ENCODE results near the gene DNAJC13.

DNAJC13 gene

GRCh38 chr3:132405609-132406299 is 11.5 kb upstream of the DNAJC13 start:
- no peak for DNase-seq

- no peak for DNase-seq
Measured at GRCh38 chr3:132406587-132406986, 10.7 kb upstream of the DNAJC13 start.

DNA sequence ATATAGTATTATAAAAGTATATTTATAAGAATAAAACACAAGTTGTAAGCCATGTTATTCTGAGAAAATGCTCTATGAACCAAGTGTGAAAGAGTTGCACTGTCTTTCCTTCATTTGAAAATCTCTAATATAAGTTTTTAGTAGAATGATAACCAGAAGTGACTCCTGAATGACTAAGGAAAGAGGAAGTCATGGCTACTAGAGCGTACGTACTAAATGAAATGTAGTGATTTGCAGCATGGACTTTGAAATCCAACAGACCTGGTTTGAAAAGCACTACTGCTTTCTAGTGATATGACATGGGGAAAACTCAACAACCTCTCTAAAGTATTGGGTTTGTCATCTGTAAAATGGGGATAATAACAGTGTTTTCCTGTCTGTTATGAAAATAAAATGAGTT is 10.3 kb upstream of the DNAJC13 start:
- no peak for DNase-seq

GRCh38 chr3:132414841-132415240 is 2.5 kb upstream of the DNAJC13 start:
- DNase-seq = no peak

DNA sequence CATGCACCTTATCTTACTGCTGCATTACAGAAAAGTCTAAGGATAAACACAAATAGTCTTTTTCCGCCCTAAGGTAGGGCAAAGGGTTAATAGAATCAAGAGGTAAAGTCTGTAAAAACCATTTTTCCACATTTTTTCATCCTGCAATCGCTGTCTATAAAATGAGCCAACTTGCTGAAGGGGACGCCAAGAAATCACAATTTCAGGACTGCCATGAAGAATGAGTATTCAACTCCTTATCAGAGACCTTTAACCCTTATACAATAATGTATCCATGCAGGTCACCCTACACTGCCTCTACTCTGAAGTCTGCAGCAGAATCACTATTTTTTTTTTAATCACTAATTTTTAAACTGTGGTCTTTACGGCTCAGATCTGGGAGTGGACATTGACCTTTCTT is 1.1 kb upstream of the DNAJC13 start:
- no peak for DNase-seq

DNA sequence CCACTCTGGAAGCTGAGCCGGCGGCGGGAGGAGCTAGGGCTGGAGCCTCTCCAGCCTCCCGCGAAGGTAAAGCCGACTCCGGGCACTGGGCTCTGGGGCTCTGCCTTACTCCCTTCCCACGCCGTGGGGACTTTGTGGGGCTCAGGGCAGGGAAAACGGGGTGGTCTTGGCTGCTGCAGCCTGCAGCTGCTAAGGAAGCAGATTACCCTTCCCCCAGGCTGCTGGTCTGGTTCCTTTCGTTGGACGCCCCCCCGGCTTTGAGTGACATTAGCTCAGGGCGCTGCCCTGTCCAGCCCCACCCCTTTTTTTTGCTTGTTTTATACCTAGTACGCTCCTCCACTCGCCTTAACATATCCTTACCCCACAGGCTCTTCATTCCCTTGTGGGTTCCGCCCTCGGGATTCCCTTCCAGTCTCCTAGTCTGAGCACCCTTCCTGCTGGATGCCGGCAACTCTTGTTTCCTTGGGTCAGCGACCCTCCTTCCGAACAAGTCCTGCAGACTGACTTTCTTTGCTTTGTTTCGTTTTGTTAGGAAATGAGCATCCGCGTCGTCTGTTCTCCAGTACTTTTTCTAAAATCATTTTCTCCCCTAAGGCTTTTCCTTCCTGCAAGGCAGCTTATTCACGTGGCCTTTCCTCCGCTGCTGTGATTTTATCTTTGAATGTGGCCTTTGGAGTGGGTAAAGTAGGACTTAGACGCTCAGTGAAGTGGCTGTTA is 551 bp downstream of the DNAJC13 start:
- DNase-seq = peak; percentile 77

DNA sequence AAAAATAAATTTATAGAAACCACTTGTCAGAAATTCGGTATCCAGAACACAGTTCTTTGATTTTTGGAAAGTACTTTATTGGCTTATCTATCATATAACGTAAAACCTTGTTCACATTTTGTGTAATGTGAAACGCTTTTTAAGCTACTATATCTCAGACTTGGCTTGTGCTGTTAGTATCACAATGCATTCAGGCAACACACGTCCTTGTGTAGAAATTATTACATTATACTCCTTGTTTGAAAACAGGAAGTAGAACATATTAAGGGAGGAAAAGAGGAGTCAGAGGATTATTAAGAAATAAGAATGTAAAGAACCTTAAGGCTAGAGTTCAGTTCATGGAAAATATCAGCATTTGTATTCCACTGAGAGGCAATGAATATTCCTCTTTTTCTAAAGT is 1.6 kb downstream of the DNAJC13 start:
- no peak for DNase-seq

DNA sequence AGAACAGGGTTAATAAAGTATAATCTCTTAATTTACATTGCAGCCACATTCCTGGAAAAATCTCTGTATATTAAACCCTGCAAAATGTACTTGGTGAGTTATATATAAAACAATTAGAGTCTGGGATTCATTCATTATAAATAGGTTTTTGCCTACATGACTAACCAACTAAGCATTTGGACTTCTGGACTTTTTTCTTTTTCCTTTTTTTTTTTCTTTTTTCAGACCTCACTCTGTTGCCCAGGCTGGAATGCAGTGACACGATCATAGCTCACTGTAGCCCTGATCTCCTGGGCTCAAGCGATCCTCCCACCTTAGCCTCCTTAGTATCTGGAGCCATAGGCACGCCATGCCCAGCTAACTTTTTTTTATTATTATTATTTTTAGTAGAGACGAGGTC is 4.5 kb downstream of the DNAJC13 start:
- DNase-seq = no peak

DNA sequence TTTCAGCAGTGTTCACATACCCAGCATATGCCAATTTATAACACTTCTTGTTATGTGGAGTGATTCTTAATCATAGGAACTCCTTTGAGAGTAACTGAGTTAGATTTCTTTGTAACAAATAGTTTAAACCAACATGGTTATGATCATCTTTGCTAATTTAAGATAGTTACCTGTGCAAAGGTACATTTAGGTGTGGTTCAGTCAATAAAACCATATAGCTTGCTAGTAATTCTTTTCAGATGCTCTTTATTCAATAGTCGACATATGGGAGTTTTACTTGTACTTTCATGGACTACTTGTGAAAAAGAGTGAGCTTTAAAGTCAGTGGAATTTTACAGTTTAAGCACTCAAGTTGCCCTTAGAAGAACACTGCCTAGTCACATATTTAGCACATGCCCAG is 5.2 kb downstream of the DNAJC13 start:
- no peak for DNase-seq

GRCh38 chr3:132432639-132433038 is 15.3 kb downstream of the DNAJC13 start:
- no peak for DNase-seq

DNA sequence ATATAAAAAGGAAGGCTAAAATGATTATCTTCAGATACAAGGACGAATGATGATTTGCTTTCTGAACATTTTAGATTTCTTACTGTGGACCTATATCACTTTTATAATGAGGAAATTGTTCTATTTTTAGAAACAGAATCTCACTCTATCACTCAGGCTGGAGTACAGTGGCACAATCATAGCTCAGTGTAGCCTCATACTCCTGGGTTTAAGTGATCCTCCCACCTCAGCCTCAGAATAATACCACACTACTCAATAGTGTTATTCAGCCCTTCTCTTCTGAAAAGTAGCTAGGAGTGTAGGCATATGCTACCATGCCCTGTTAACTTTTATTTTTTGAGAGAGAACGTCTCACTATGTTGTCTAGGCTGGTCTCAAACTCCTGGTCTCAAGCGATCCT is 15.8 kb downstream of the DNAJC13 start:
- DNase-seq = no peak

GRCh38 chr3:132435224-132435910 is 18.1 kb downstream of the DNAJC13 start:
- DNase-seq = no peak

DNA sequence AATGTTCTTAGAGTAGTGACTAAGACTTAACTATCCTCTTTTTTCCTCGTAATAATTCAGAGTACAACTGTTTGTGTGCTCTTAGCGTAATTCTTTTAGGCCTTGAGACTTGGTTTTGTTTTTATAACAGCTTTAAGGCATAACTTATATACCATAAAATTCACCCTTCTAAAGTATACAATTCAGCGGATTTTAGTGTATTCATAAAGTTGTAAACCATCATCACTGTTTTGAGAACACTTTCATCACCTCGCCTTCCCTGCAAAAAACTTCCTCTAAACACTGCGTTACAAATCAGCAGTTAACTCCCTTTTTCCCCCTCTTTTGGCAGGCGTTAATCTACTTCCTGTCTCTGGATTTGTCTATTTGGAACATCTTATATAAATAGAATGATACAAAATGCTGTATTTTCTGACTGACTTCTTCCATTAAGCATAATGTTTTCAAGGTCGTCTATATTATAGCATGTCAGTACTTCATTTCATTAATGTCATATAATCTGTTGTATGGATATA is 18.7 kb downstream of the DNAJC13 start:
- DNase-seq = no peak

DNA sequence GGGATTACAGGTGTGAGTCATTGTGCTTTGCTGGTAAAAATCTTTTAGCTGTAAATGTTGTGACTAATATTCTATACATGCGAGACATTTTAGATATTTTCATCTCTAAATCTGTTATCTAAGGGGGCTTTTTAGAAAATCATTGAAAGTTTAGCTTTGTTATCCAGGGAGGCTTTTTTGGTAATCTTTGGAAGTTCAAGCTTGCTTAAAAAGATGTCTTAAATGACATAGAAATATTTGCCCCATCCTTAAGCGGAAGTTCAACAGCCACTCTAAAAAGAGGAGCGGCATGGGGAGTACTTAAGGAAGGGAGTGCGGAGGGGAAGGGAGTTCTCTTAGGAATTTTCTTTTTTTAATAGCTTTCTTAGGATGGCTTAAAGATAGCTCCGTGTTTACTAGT is 26.1 kb downstream of the DNAJC13 start:
- DNase-seq = no peak

- no peak for DNase-seq
Measured at GRCh38 chr3:132444383-132444782, 27.1 kb downstream of the DNAJC13 start.

GRCh38 chr3:132445817-132446216 is 28.5 kb downstream of the DNAJC13 start:
- no peak for DNase-seq

DNA sequence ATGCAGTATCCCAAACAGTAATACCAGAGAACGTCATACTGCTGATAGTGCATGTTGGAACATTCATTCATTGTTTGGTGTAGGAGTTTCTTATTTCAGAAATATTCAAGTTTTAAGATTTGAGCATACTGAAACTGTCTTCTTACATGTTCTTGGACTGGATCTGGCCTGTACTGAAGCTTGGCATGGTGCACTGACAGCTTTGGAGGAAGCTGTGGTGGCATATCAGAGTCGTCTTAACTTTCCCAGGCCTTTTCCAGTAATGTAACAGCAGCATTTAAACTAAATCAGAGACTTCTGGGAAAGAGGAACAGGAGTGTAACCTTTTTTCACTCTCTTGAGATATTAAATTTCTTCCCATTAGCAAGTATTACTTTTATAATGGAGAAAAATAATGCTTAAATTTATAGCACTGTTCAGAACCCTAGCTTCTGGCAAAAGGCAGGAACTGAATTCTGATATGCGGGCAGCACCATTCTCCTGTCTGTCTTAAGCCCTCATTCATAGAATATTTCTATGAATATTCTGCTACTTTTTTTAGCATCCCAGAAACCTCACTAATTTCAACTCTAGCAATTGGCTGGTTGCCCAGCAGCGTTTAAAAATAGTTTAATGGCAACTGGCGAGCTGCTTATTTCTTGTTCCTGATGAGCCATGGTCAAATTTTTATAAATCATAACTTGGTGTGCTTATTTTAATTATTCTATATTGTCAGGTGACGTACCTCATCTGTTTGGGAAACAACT is 31.1 kb downstream of the DNAJC13 start:
- DNase-seq = peak; percentile 58

DNA sequence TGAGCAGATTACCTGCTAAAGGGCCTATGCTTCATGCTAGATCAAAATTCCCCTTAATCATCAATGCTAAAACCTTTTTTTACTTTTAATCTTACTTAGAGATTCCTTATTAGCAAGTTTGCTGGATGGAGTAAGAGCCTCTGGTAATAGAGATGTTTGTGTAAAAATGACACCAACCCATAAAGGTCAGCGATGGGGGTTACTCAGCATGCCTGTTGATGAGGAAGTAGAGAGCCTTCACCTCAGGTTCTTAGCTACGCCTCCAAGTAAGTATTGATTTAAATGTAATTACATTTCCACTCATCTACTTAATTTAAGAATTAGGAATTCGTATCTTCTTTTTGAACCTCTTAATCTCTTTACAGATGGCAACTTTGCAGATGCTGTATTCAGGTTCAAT is 38.8 kb downstream of the DNAJC13 start:
- no peak for DNase-seq

DNA sequence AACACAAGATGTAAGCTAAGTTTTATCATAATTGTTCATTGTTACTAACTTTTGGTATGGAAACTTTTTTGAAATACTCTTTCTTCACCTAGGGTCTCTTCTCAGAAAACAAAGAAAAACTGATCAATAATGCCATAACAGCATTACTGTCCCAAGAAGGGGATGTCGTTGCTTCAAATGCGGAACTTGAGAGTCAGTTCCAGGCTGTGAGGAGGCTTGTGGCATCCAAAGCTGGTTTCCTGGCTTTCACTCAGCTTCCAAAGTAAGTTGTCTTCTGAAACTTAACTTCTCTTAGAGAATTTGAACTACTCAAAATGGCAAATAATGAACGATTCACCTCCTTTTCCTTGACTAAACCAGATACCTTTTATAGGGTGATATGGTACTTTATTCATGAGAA is 39.3 kb downstream of the DNAJC13 start:
- DNase-seq = no peak

GRCh38 chr3:132457286-132457685 is 40.0 kb downstream of the DNAJC13 start:
- no peak for DNase-seq

DNA sequence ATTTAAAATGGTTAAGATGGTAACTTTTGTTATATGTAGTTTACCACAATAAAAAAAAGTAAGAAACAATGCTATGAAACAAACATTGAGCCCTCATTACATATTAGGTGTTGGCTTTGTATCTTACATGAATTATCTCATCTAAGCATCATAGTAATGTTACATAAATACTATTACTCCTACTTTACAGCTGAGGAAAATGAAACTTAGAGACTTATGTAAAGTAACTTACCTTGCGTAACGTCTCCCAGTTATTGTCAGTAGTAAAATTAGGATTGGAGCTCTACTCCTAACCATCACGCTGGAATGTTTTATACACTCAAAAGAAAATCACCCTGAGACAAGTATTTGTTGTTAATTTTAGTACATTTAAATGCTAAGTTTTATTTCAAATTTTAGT is 42.2 kb downstream of the DNAJC13 start:
- no peak for DNase-seq

DNA sequence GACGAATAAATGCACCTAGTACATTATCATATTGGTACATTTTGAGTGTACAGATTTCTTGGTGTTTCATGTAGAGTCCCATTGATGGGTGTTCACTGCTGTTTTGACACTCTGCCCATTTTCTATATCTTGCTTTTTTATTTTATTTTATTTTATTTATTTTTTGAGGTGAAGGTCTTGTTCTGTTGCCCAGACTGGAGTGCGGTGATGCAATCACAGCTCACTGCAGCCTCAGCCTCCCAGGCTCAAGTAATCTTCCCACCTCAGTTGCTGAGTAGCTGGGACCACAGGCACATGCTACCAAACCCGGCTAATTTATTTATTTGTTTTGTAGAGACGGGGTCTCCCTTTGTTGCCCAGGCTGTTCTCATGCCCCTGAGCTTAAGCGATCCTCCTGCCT is 44.2 kb downstream of the DNAJC13 start:
- no peak for DNase-seq

DNA sequence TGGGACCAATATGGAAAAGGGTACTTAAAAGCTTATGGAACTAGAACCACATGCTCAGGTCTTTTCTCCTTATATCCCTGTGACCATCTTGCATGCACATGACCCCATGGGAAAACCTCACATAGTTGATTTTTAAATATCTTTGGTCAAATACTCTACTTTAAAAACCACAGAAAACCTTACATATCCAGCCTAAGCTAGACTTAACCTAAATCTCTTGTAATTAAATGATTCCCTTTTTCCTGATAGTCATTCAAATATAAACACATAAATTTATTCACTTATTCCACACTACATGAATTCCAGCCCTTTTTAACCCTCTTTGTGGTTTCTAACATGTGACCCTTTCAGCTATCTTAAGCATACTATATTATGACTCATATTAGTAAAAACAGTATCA is 46.8 kb downstream of the DNAJC13 start:
- no peak for DNase-seq
